NCI-H187 treated with DMSO at 0.1 percent for 48 hours (cell line): ENCODE results near the gene TVP23C.
"Not testable (repeated sequence)": the region's sequence is repeated elsewhere in the genome, so short reads cannot be mapped to it uniquely, and the experiment has no call there.

Experiments used
- DNase-seq: peaks from one replicate; lab custom pipeline; 2025; lab: John Stamatoyannopoulos, UW

TVP23C gene

GRCh38 chr17:15526292-15527218 is 36.7 kb downstream of the TVP23C start:
- DNase-seq: not testable (repeated sequence)

GRCh38 chr17:15524990-15525985 is 38.0 kb downstream of the TVP23C start:
- DNase-seq: not testable (repeated sequence)

GRCh38 chr17:15516150-15516549 is 47.1 kb downstream of the TVP23C start:
- no peak for DNase-seq

GRCh38 chr17:15514469-15514868 is 48.8 kb downstream of the TVP23C start:
- DNase-seq: no peak

- DNase-seq: no peak
Observed at GRCh38 chr17:15513856-15514459, 49.3 kb downstream of the TVP23C start.

- DNase-seq: no peak
Observed at GRCh38 chr17:15513058-15513791, 50.1 kb downstream of the TVP23C start.

GRCh38 chr17:15512071-15512709 is 51.1 kb downstream of the TVP23C start:
- DNase-seq: no peak

- no peak for DNase-seq
Observed at GRCh38 chr17:15511142-15511541, 52.1 kb downstream of the TVP23C start.

- no peak for DNase-seq
Observed at GRCh38 chr17:15510361-15510760, 52.9 kb downstream of the TVP23C start.

- DNase-seq: no peak
Observed at GRCh38 chr17:15509095-15509494, 54.2 kb downstream of the TVP23C start.

GRCh38 chr17:15508466-15508865 is 54.8 kb downstream of the TVP23C start:
- DNase-seq: no peak

GRCh38 chr17:15507896-15508295 is 55.4 kb downstream of the TVP23C start:
- DNase-seq: no peak

- no peak for DNase-seq
Observed at GRCh38 chr17:15507001-15507400, 56.3 kb downstream of the TVP23C start.

GRCh38 chr17:15505708-15506107 is 57.6 kb downstream of the TVP23C start:
- not testable (repeated sequence) for DNase-seq

GRCh38 chr17:15503731-15504130 is 59.6 kb downstream of the TVP23C start:
- no peak for DNase-seq

- no peak for DNase-seq
Observed at GRCh38 chr17:15502369-15503112, 60.7 kb downstream of the TVP23C start.

- DNase-seq: no peak
Observed at GRCh38 chr17:15501793-15502192, 61.5 kb downstream of the TVP23C start.

- no peak for DNase-seq
Observed at GRCh38 chr17:15501282-15501681, 62.0 kb downstream of the TVP23C start.

GRCh38 chr17:15498107-15498506 is 65.2 kb downstream of the TVP23C start:
- no peak for DNase-seq
